ENCODE results near the gene CFAP74.

Gene CFAP74

GRCh38 chr1:1920608-1921458 is 82.8 kb downstream of the CFAP74 start:
- Histone ChIP-seq H3K79me1 (ENCODE audit: low read depth, low read length) (peaks cover 9% of the 10 kb centered on the region), H4K91ac (ENCODE audit: low read depth, low read length, poor library complexity) (no peak overlapping the region), H4K8ac (ENCODE audit: low read depth, low read length) (no peak overlapping the region), H3K4me3 (ENCODE audit: low read length in 2 of 2) (no peak overlapping the region), H3K4me1 (ENCODE audit: control insufficient read depth in 2 of 2, insufficient read depth in 1 of 2, low read depth in 1 of 2, low read length in 2 of 2) (peaks cover 8 to 10% of the 10 kb centered on the region in 2 donors), H2BK12ac (ENCODE audit: low read length) (peak overlapping the region; percentile 98), H3K23ac (ENCODE audit: low read depth, low read length, poor library complexity) (peak overlapping the region; percentile 76), H2BK15ac (ENCODE audit: low read length) (peak overlapping the region; percentile 100), H2BK5ac (ENCODE audit: low read length) (peak overlapping the region; percentile 91), H3K9me3 (replicated peaks in 1 of 2; ENCODE audit: control insufficient read depth in 2 of 2, insufficient read depth in 1 of 2, low read depth in 1 of 2, low read length in 2 of 2) (peaks cover 0 to 2% of the 10 kb centered on the region in 2 donors), H3K36me3 (replicated peaks in 1 of 2; ENCODE audit: control insufficient read depth in 2 of 2, insufficient read depth in 2 of 2, low read length in 2 of 2) (no peaks in the 10 kb centered on the region), H3K14ac (ENCODE audit: low read length) (no peak overlapping the region), H3K4ac (ENCODE audit: low read length) (no peak overlapping the region), H3K4me2 (ENCODE audit: insufficient read depth, low read length, poor library complexity, severe bottlenecking) (no peak overlapping the region), H3K18ac (ENCODE audit: low read length) (peak overlapping the region; percentile 70), H3K9ac (ENCODE audit: low read depth, low read length, poor library complexity) (no peak overlapping the region), H3K27me3 (ENCODE audit: control insufficient read depth in 3 of 3, insufficient read depth in 3 of 3, low read depth in 1 of 3, low read length in 3 of 3) (peaks cover 0 to 33% (median 11%) of the 10 kb centered on the region in 3 experiments), H2AK5ac (ENCODE audit: low read depth, low read length) (peak overlapping the region; percentile 93), H2BK120ac (ENCODE audit: low read depth, low read length) (no peak overlapping the region), H3K27ac (replicated peaks; ENCODE audit: low read length) (no peak overlapping the region), H2AFZ (ENCODE audit: low read length) (no peak overlapping the region)
- DNase-seq (ENCODE audit: low spot score), result no peak
- no CpG with 5 or more reads among the region's 27 CpGs for WGBS, 2 donors (ENCODE audit: extremely low coverage in 2 of 2, insufficient read length in 2 of 2, insufficient replicate concordance in 1 of 2)

GRCh38 chr1:1920057-1920607 is 83.5 kb downstream of the CFAP74 start:
- H2BK12ac ChIP-seq (ENCODE audit: low read length), result peak overlapping the region; percentile 98
- DNase-seq (ENCODE audit: low spot score), result no peak
- H4K8ac ChIP-seq (ENCODE audit: low read depth, low read length), result no peak overlapping the region
- H2BK120ac ChIP-seq (ENCODE audit: low read depth, low read length), result peak overlapping the region; percentile 100
- peak overlapping the region; percentile 58 for H3K4ac ChIP-seq (ENCODE audit: low read length)
- peak overlapping the region in 1 of 2 donors; percentile 77 for H3K4me3 ChIP-seq (ENCODE audit: low read length in 2 of 2)
- H3K4me1 ChIP-seq (ENCODE audit: control insufficient read depth in 2 of 2, insufficient read depth in 1 of 2, low read depth in 1 of 2, low read length in 2 of 2), result peaks cover 8 to 10% of the 10 kb centered on the region in 2 donors
- peak overlapping the region; percentile 100 for H2BK15ac ChIP-seq (ENCODE audit: low read length)
- peak overlapping the region; percentile 84 for H2AFZ ChIP-seq (ENCODE audit: low read length)
- H3K14ac ChIP-seq (ENCODE audit: low read length), result no peak overlapping the region
- H2AK5ac ChIP-seq (ENCODE audit: low read depth, low read length), result peak overlapping the region; percentile 93
- H3K79me1 ChIP-seq (ENCODE audit: low read depth, low read length), result peaks cover 9% of the 10 kb centered on the region
- peak overlapping the region; percentile 86 for H3K9ac ChIP-seq (ENCODE audit: low read depth, low read length, poor library complexity)
- no peaks in the 10 kb centered on the region for H3K9me3 ChIP-seq (replicated peaks in 1 of 2; ENCODE audit: control insufficient read depth in 2 of 2, insufficient read depth in 1 of 2, low read depth in 1 of 2, low read length in 2 of 2)
- H3K36me3 ChIP-seq (replicated peaks in 1 of 2; ENCODE audit: control insufficient read depth in 2 of 2, insufficient read depth in 2 of 2, low read length in 2 of 2), result no peaks in the 10 kb centered on the region
- H3K18ac ChIP-seq (ENCODE audit: low read length), result peak overlapping the region; percentile 91
- no CpG with 5 or more reads among the region's 6 CpGs for WGBS, 2 donors (ENCODE audit: extremely low coverage in 2 of 2, insufficient read length in 2 of 2, insufficient replicate concordance in 1 of 2)
- peak overlapping the region; percentile 91 for H2BK5ac ChIP-seq (ENCODE audit: low read length)
- peaks cover 0 to 37% (median 11%) of the 10 kb centered on the region in 3 experiments for H3K27me3 ChIP-seq (ENCODE audit: control insufficient read depth in 3 of 3, insufficient read depth in 3 of 3, low read depth in 1 of 3, low read length in 3 of 3)
- H3K4me2 ChIP-seq (ENCODE audit: insufficient read depth, low read length, poor library complexity, severe bottlenecking), result no peak overlapping the region
- peak overlapping the region; percentile 76 for H3K23ac ChIP-seq (ENCODE audit: low read depth, low read length, poor library complexity)
- no peak overlapping the region for H3K27ac ChIP-seq (replicated peaks; ENCODE audit: low read length)
- peak overlapping the region; percentile 83 for H4K91ac ChIP-seq (ENCODE audit: low read depth, low read length, poor library complexity)

GRCh38 chr1:1919304-1920056 is 84.1 kb downstream of the CFAP74 start:
- Histone ChIP-seq H3K4me1 (ENCODE audit: control insufficient read depth in 2 of 2, insufficient read depth in 1 of 2, low read depth in 1 of 2, low read length in 2 of 2) (peaks cover 8 to 10% of the 10 kb centered on the region in 2 donors), H3K18ac (ENCODE audit: low read length) (peak overlapping the region; percentile 91), H2BK15ac (ENCODE audit: low read length) (peak overlapping the region; percentile 100), H4K91ac (ENCODE audit: low read depth, low read length, poor library complexity) (peak overlapping the region; percentile 83), H4K8ac (ENCODE audit: low read depth, low read length) (peak overlapping the region; percentile 65), H2BK5ac (ENCODE audit: low read length) (peak overlapping the region; percentile 91), H3K79me1 (ENCODE audit: low read depth, low read length) (peaks cover 9% of the 10 kb centered on the region), H3K27ac (replicated peaks; ENCODE audit: low read length) (peak overlapping the region; percentile 43), H3K9me3 (replicated peaks in 1 of 2; ENCODE audit: control insufficient read depth in 2 of 2, insufficient read depth in 1 of 2, low read depth in 1 of 2, low read length in 2 of 2) (no peaks in the 10 kb centered on the region), H2AK5ac (ENCODE audit: low read depth, low read length) (peak overlapping the region; percentile 93), H3K4me2 (ENCODE audit: insufficient read depth, low read length, poor library complexity, severe bottlenecking) (peak overlapping the region; percentile 89), H3K27me3 (ENCODE audit: control insufficient read depth in 3 of 3, insufficient read depth in 3 of 3, low read depth in 1 of 3, low read length in 3 of 3) (peaks cover 0 to 43% (median 11%) of the 10 kb centered on the region in 3 experiments), H3K36me3 (replicated peaks in 1 of 2; ENCODE audit: control insufficient read depth in 2 of 2, insufficient read depth in 2 of 2, low read length in 2 of 2) (no peaks in the 10 kb centered on the region), H2AFZ (ENCODE audit: low read length) (peak overlapping the region; percentile 84), H2BK12ac (ENCODE audit: low read length) (peak overlapping the region; percentile 98), H3K4me3 (ENCODE audit: low read length in 2 of 2) (peak overlapping the region; percentile 43 to 89), H3K14ac (ENCODE audit: low read length) (peak overlapping the region; percentile 82), H3K9ac (ENCODE audit: low read depth, low read length, poor library complexity) (peak overlapping the region; percentile 86), H2BK120ac (ENCODE audit: low read depth, low read length) (peak overlapping the region; percentile 100), H3K4ac (ENCODE audit: low read length) (no peak overlapping the region), H3K23ac (ENCODE audit: low read depth, low read length, poor library complexity) (peak overlapping the region; percentile 98)
- WGBS, 2 donors (ENCODE audit: extremely low coverage in 2 of 2, insufficient read length in 2 of 2, insufficient replicate concordance in 1 of 2), result no CpG with 5 or more reads among the region's 62 CpGs
- DNase-seq (ENCODE audit: low spot score), result peak; percentile 100

All from neuronal stem cell (in vitro differentiated cells).